ENCODE results near the gene PIKFYVE.

DNA sequence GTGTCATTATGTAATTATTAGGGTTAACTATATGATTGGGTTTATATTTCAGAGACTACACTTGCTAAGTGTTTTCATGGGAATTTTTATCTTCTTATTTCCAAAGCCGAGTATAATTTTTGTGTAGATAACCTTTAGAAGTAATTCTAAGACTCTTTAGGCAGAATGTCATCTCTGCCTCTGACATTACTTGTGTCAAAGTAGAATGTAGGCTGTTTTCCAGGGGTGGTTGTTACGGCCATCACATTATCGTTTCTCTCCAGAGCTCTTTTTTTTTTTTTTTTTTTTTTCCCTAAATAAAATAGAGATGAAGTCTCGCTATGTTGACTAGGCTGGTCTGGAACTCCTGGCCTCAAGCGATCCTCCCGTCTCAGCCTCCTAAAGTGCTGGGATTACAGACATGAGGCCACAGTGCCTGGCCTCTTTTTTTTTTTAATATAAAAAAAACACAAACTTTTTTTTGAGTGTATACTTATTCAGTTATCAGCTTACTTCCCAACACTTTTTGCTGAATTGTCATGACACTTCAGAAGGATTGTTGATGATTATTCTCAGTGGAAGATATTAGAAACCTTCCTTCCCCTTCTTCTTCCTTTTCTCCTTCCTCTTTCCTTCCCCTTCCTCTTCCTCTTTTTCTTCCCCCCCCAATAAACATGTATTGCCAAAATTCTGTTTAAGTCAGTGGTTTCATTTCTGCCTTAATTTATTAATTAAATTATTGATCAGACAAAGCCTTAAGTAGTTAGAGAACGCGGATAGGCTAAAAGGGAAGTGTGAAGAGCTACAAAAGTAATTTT, 2.3 kb downstream of the PIKFYVE start:
- TF ChIP-seq FOXM1 (IDR thresholded peaks at IDR 0.05; ENCODE audit: borderline replicate concordance) (no peak), CTBP1 (IDR thresholded peaks at IDR 0.05; ENCODE audit: borderline replicate concordance) (no peak), FOXK2 (IDR thresholded peaks at IDR 0.05) (no peak), SP1 (IDR thresholded peaks at IDR 0.05) (no peak), NFRKB (IDR thresholded peaks at IDR 0.05) (no peak), BHLHE40 (IDR thresholded peaks at IDR 0.05; ENCODE audit: borderline replicate concordance) (no peak), ELF4 (IDR thresholded peaks at IDR 0.05) (no peak), FOXA1 (IDR thresholded peaks at IDR 0.05) (no peak), TARDBP (IDR thresholded peaks at IDR 0.05) (no peak), SUZ12 (IDR thresholded peaks at IDR 0.05) (no peak), ARNT (IDR thresholded peaks at IDR 0.05) (no peak)
- TF ChIP-seq, protein P1, sequence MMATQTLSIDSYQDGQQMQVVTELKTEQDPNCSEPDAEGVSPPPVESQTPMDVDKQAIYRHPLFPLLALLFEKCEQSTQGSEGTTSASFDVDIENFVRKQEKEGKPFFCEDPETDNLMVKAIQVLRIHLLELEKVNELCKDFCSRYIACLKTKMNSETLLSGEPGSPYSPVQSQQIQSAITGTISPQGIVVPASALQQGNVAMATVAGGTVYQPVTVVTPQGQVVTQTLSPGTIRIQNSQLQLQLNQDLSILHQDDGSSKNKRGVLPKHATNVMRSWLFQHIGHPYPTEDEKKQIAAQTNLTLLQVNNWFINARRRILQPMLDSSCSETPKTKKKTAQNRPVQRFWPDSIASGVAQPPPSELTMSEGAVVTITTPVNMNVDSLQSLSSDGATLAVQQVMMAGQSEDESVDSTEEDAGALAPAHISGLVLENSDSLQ (IDR thresholded peaks at IDR 0.05) = no peak

All from HEK293T (cell line).